Fibroblast of the aortic adventitia (primary cell): ENCODE data around the gene CSNK1A1. TPM values are rescaled to one million over a fixed set of nuclear protein-coding genes. Genes with fewer than 3 reads are reported as not detected.
"Not testable (repeated sequence)": the region's sequence is repeated elsewhere in the genome, so short reads cannot be mapped to it uniquely, and the experiment has no call there.

Experiments
- DNase-seq: peaks from one replicate; pipeline ENCODE4 v3.0.0-alpha.2; 2010; ENCODE audit warnings: low read depth
- H3K4me3 ChIP-seq: 2 replicates; pipeline ENCODE4 v1.5.1; 2011; ENCODE audit warnings: low read depth, mild to moderate bottlenecking, control low read depth, low read length, moderate library complexity
- CTCF ChIP-seq: IDR thresholded peaks from 2 replicates; pipeline ENCODE4 v1.5.1; 2011; ENCODE audit warnings: mild to moderate bottlenecking, low read length, control low read depth, inconsistent platforms; ENCODE audit not compliant: insufficient read depth
- total RNA-seq: library from RNA; depleted of rRNA; stranded (reverse); fragments of >200 nt; gene quantifications from 2 replicates; pipeline ENCODE4 v1.2.3, GENCODE V29; 2012; ENCODE audit warnings: low replicate concordance

The CSNK1A1 gene
- total RNA-seq, 1 donor, result 394 TPM

GRCh38 chr5:149447373-149448367 is 103.6 kb downstream of the CSNK1A1 start:
- no peak overlapping the region for H3K4me3 ChIP-seq
- DNase-seq, result no peak
- TF ChIP-seq CTCF, result no peak

- not testable (repeated sequence) for DNase-seq, H3K4me3 ChIP-seq
Observed at GRCh38 chr5:149446794-149447193, 104.4 kb downstream of the CSNK1A1 start.

DNA sequence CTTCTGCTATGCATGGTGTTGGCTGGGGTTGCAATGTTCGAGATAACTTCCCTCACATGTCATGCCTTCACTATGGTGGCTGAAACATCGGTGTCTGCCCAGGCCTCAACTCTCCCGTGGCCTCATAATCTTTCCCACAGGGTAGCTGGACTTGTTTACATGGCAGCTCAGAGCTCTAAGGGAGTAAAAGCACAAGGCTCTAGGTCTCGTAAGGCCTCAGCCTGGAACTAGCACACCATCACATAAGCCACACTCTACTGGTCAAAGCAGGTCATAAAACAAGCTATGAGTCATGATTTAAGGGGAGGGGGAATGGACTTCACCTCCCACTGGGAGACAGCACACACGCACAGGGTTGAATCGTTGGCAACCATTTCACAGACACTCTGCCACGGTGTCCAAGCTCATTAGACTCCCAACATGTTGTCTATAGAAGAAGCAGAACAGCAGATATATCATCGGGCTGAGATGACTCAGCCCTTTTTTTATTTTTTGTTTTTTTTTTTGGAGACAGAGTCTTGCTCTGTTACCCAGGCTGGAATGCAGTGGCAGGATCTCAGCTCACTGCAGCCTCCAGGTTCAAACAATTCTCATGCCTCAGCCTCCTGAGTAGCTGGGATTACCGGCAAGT is 105.4 kb downstream of the CSNK1A1 start:
- DNase-seq, result peak; percentile 98
- H3K4me3 ChIP-seq, result no peak overlapping the region
- TF ChIP-seq CTCF, result peak; percentile 7

DNA sequence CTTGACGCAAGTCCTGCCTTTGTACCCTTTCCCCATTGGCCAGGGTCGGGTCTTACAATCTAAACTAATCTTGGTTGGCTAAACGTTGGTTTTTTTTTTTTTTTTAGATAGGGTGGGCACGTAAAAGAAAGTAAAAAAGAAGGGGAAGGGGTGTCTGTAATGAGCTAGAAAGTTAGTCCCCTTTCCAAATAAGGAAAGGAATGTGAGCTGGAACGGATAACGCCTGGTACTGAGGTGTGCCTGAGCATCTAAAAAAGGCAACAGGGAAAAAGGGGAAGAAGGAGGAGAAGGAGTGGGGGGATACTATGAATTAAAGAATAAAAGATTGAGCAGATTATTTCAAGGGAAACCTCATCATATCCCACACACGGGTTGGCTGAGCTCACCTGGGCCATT is 105.9 kb downstream of the CSNK1A1 start:
- no peak for DNase-seq
- no peak overlapping the region for H3K4me3 ChIP-seq
- no peak for TF ChIP-seq CTCF

DNA sequence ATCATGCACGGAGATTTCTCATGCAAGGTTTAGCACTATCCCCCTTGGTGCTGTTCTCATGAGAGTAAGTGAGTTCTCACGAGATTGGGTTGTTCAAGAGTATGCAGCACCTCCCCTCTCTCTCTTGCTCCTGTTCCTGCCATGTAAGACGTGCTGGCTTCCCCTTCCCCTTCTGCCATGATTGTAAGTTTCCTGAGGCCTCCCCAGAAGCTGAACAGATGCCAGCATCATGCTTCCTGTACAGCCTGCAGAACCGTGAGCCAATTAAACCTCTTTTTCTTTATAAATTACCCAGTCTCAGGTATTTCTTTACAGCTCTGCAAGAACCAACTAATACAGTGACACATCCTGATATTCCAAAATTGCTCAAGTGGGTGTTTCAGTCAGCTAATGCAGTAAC is 106.8 kb downstream of the CSNK1A1 start:
- H3K4me3 ChIP-seq, DNase-seq: not testable (repeated sequence)

GRCh38 chr5:149443210-149443609 is 108.0 kb downstream of the CSNK1A1 start:
- no peak for DNase-seq
- no peak for TF ChIP-seq CTCF
- no peak overlapping the region for H3K4me3 ChIP-seq

DNA sequence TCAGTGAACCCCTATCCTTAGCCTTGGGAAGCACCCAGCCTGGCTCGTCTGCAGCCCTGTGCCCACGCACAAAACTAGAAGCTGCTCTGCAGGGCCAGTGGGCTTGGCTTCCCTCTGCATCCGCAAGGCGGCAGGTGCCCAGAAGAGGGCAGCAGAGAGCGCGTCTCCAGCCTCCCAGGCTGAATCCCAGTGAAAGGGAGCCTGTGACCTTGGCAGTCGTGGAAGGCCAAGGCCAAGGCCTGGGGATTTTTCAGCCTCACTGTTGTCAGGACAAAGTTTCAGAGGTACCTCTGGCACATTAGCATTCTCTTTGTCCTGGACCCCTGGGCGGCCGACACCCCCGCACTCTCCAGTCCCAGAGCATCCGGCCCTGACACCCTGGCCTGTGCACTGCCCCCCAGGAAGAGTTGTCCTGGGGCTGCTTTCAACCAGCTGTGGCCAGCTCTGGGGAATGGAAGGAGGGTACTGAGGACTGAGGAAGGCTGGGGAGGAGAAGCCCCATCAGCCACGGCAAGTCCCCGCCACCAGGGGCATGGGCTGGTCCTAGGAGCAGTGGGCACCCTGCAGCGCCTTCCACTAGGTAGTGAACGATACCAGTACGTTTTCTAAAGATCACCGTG is 108.6 kb downstream of the CSNK1A1 start:
- H3K4me3 ChIP-seq, result no peak overlapping the region
- DNase-seq, result peak; percentile 79
- TF ChIP-seq CTCF, result peak; percentile 95

Other genes starting within 250 kb of the CSNK1A1 start
- gene GRPEL2, start 205.9 kb downstream of the CSNK1A1 start, total RNA-seq, result 24.4 and 37.0 TPM in 2 replicates
- gene PCYOX1L, start 193.4 kb downstream of the CSNK1A1 start, total RNA-seq, result 6.3 and 6.4 TPM in 2 replicates
- gene IL17B, start 172.1 kb downstream of the CSNK1A1 start, total RNA-seq, result not detected in 2 replicates
- 2.6 and 2.7 TPM in 2 replicates for gene ARHGEF37, start 30.1 kb upstream of the CSNK1A1 start, total RNA-seq
- gene PPARGC1B, start 178.9 kb upstream of the CSNK1A1 start, total RNA-seq, result 0.18 and 2.9 TPM in 2 replicates